ENCODE data around the gene PTGES3.

Gene PTGES3

DNA sequence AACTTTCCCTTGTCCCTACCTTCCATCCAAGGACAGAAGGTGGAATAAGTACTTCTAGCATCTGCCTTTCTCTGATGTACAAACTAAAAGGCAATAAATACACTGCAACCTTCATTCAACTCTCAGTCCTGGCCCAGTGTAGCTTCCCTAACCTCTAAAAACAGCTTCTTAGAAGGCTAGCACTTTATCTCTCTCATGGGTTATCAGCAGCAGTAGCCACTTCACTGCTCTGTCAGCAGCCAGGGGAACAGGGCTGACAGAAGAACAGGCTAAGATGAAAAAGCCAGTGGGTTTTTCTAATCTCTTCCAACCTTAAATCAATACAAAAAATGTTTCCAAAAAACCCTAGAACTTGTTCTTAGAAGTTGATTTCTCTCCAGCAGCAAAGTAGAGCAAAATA, 71.2 kb downstream of the PTGES3 start:
- DNase-seq: no peak

GRCh38 chr12:56616244-56616643, 71.8 kb downstream of the PTGES3 start:
- DNase-seq: no peak

- no peak for DNase-seq
These were observed 73.5 kb downstream of the PTGES3 start for GRCh38 chr12:56614627-56615026.
